Suprapubic skin (tissue), 4 donors: ENCODE results near the gene FANCE.

Source experiments
- EP300 ChIP-seq: sonication (generic); formaldehyde crosslinking; IDR thresholded peaks from one replicate; pipeline ENCODE4 v1.6.1; 2017; ENCODE audit warnings: antibody characterized with exemption
- POLR2A ChIP-seq, 2 donors: fragments of 450-650 bp; IDR thresholded peaks; one replicate each; pipeline ENCODE4 v1.6.1; 2017; ENCODE audit warnings: antibody characterized with exemption in 2 of 2, mild to moderate bottlenecking in 2 of 2, moderate library complexity in 2 of 2
- POLR2AphosphoS5 ChIP-seq, 3 donors: sonication (generic); formaldehyde crosslinking; IDR thresholded peaks; one replicate each; pipeline ENCODE4 v1.6.1; 2017; ENCODE audit warnings: antibody characterized with exemption in 3 of 3
- TF ChIP-seq, protein P1 (sequence below), 2 donors: fragments of 200-600 bp in 1 of 2; fragments of 450-650 bp in 1 of 2; sonication (generic) in 1 of 2; IDR thresholded peaks; one replicate each; pipeline ENCODE4 v1.5.1; 2016 to 2019; ENCODE audit warnings: antibody characterized with exemption in 2 of 2, mild to moderate bottlenecking in 1 of 2, moderate library complexity in 1 of 2

DNA sequence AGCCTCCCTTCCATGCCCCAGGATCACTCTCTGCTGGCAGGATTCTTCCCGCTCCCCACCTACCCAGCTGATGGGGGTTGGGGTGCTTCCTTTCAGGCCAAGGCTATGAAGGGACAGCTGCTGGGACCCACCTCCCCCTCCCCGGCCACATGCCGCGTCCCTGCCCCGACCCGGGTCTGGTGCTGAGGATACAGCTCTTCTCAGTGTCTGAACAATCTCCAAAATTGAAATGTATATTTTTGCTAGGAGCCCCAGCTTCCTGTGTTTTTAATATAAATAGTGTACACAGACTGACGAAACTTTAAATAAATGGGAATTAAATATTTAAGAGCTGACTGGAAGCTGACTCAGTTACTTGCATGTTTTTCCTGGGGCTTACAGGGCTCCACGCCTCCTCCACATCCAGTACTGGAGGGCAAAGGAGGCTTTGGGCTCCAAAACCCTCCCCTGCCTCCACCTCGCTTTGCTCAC, 24.3 kb upstream of the FANCE start:
- TF ChIP-seq, protein P1, sequence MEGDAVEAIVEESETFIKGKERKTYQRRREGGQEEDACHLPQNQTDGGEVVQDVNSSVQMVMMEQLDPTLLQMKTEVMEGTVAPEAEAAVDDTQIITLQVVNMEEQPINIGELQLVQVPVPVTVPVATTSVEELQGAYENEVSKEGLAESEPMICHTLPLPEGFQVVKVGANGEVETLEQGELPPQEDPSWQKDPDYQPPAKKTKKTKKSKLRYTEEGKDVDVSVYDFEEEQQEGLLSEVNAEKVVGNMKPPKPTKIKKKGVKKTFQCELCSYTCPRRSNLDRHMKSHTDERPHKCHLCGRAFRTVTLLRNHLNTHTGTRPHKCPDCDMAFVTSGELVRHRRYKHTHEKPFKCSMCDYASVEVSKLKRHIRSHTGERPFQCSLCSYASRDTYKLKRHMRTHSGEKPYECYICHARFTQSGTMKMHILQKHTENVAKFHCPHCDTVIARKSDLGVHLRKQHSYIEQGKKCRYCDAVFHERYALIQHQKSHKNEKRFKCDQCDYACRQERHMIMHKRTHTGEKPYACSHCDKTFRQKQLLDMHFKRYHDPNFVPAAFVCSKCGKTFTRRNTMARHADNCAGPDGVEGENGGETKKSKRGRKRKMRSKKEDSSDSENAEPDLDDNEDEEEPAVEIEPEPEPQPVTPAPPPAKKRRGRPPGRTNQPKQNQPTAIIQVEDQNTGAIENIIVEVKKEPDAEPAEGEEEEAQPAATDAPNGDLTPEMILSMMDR (IDR thresholded peaks at IDR 0.05), result no peak
- no peak for TF ChIP-seq POLR2A (IDR thresholded peaks at IDR 0.05)
- no peak for TF ChIP-seq EP300
- TF ChIP-seq POLR2AphosphoS5 (IDR thresholded peaks at IDR 0.05), result no peak
